ENCODE data around the gene PAXX. TPM values are rescaled to one million over a fixed set of nuclear protein-coding genes. Genes with fewer than 3 reads are reported as not detected.

Gene PAXX
- total RNA-seq, 1 experiment from 2014 or later = 89.0 TPM

DNA sequence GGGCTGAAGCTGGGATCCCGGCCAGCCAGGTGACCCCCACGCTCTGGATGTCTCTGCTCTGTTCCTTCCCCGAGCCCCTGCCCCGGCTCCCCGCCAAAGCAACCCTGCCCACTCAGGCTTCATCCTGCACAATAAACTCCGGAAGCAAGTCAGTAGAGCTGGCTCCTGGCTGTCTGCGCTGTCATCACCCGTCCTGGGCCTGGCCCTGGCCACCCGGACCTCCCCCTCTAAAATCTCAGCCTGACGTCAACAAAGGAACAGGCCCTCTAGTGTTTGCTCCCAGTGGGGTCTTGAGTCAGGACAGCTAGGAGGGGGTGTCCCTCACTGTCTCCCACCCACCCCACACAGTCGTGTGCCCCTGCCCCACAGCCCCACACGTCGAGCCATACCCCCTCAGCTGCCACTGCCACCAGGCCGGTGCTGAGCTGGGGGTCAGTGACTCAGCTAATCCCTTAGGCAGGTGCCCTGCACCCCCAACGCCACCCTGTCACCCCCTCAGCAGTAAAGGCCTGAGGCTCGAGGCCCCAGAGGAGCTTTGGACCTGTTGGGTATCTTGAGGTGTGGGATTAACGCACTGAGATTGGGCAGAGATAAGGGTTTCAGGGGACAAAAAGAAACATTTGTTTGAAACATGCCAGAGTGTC lies 10.5 kb upstream of the PAXX start:
- no peak overlapping the region for H3K27ac ChIP-seq (ENCODE audit: low read depth, low read length)
- ATAC-seq = no peak
- H3K9ac ChIP-seq (ENCODE audit: low read length) = no peak overlapping the region
- H3K79me2 ChIP-seq (ENCODE audit: insufficient read depth, low read length) = no peaks in the 10 kb centered on the region
- no peaks in the 10 kb centered on the region for H3K9me3 ChIP-seq (ENCODE audit: control insufficient read depth in 1 of 2, insufficient read depth in 1 of 2, low read depth in 1 of 2, low read length in 2 of 2)
- no TSS peak for BruUV-seq (replicated peaks)
- H3K4me3 ChIP-seq (replicated peaks in 1 of 2; ENCODE audit: low read depth in 1 of 2, low read length in 2 of 2) = no peak overlapping the region
- CTCF ChIA-PET = no interaction called here
- H3K4me1 ChIP-seq (ENCODE audit: control insufficient read depth in 1 of 2, insufficient read depth in 2 of 2, low read length in 2 of 2) = peaks cover 0 to 15% of the 10 kb centered on the region in 2 experiments; a peak in 2 of 4 replicates
- RAD21 ChIA-PET (ENCODE audit: low non-redundant PET in 1 of 2, low total read pairs in 2 of 2, uncharacterized antibody in 2 of 2, unreplicated experiment in 2 of 2) = no interaction called here
- intact Hi-C loops (cut with micrococcal nuclease) = no loop called here
- H3K4me2 ChIP-seq (ENCODE audit: low read length) = no peak overlapping the region
- no peaks in the 10 kb centered on the region for H3K36me3 ChIP-seq (ENCODE audit: control insufficient read depth in 1 of 2, insufficient read depth in 2 of 2, low read length in 2 of 2)
- DNase-seq (ENCODE audit: low read depth, low spot score) = no peak
- TF ChIP-seq ELF1 (IDR thresholded peaks at IDR 0.05; ENCODE audit: borderline replicate concordance, low read depth) (no peak), RAD21 (IDR thresholded peaks at IDR 0.05; ENCODE audit: low read depth) (no peak), ZNF274 (IDR thresholded peaks at IDR 0.05; ENCODE audit: low read depth, low read length) (no peak), ATF3 (IDR thresholded peaks at IDR 0.05) (no peak), EGR1 (IDR thresholded peaks at IDR 0.05; ENCODE audit: low read depth) (no peak), SP1 (IDR thresholded peaks at IDR 0.05; ENCODE audit: low read depth) (no peak), CBX3 (IDR thresholded peaks at IDR 0.05; ENCODE audit: low read depth) (no peak), ZBTB33 (IDR thresholded peaks at IDR 0.05; ENCODE audit: extremely low read depth, insufficient replicate concordance, low read length) (no peak), FOSL1 (IDR thresholded peaks at IDR 0.05; ENCODE audit: low read depth) (no peak)
- no peaks in the 10 kb centered on the region for H3K9me2 ChIP-seq (ENCODE audit: insufficient read depth)
- H4K20me1 ChIP-seq (ENCODE audit: insufficient read depth) = no peaks in the 10 kb centered on the region
- H2AFZ ChIP-seq (ENCODE audit: low read depth, low read length, poor library complexity, severe bottlenecking) = no peak overlapping the region
- POLR2A ChIA-PET = interaction anchor here (1.0 to 1.3 kb wide), 2 partner anchors 10 to 105 kb away, joined by 3 read pairs; no protein-coding TSS in a partner anchor
- H3K27me3 ChIP-seq (ENCODE audit: insufficient read depth, low read length) = no peaks in the 10 kb centered on the region

All from HCT116 (cell line).